Measurements from ENCODE around the gene MTFR2. TPM values are rescaled to one million over a fixed set of nuclear protein-coding genes. Genes with fewer than 3 reads are reported as not detected.

The MTFR2 gene
- total RNA-seq, 2 experiments from 2014 or later = 23.2 to 24.3 TPM

GRCh38 chr6:136208783-136209182 is 41.3 kb downstream of the MTFR2 start:
- CTCF ChIA-PET = no interaction called here

GRCh38 chr6:136201732-136202131 is 48.4 kb downstream of the MTFR2 start:
- POLR2A ChIA-PET = no interaction called here
- CTCF ChIA-PET = interaction anchor here (0.6 to 1.5 kb wide), 2 partner anchors 114 to 402 kb away, joined by 3 to 4 read pairs; no protein-coding TSS in a partner anchor

More at GRCh38 chr6:136208783-136209182, 41.3 kb downstream of the MTFR2 start:
- POLR2A ChIA-PET = no interaction called here

GRCh38 chr6:136192902-136193301 is 57.2 kb downstream of the MTFR2 start:
- CTCF ChIA-PET = no interaction called here
- POLR2A ChIA-PET = no interaction called here

DNA sequence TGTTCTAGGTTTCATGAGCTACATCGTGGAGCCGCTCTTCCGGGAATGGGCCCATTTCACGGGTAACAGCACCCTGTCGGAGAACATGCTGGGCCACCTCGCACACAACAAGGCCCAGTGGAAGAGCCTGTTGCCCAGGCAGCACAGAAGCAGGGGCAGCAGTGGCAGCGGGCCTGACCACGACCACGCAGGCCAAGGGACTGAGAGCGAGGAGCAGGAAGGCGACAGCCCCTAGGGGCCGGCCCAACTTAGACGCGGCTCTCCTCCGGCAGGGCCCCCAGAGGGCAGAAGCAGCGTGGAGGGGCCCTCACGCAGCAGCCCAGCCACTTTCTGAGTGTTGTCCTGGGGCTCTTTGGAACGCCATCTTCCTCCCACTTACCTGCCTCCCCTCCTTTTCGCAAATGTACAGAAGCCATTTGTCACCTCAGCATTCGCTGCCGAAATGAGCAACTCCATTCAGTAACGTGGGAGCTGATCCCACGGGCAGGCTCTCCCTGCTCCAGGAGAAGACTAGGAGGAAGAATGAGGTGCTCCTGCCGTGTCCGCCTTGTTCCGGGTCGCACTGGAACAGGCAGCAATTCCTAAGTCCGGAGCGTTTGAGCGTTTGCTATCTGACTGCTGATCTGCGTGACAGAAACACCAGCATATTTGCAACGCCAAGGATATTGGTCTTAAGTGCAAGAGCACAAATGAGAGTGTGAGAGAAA is 58.4 kb downstream of the MTFR2 start:
- ChIA-PET CTCF (no interaction called here), POLR2A (no interaction called here)

DNA sequence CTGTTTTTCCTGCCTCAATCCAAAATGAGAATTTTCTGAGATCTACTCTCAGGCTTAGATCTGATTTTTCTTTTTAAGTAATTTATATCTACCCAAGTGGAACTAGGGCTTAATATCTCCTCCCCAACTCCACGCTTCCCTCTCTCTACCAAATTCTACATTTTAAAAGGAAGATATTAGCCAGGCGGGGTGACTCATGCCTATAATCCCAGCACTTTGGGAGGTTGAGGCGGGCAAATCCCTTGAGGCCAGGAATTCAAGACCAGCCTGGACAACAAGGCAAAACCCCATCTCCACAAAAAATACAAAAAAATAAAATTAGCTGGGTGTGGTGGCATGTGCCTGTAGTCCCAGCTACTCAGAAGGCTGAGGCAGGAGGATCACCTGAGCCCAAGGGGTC is 61.0 kb downstream of the MTFR2 start:
- ChIA-PET POLR2A (no interaction called here), CTCF (no interaction called here)

DNA sequence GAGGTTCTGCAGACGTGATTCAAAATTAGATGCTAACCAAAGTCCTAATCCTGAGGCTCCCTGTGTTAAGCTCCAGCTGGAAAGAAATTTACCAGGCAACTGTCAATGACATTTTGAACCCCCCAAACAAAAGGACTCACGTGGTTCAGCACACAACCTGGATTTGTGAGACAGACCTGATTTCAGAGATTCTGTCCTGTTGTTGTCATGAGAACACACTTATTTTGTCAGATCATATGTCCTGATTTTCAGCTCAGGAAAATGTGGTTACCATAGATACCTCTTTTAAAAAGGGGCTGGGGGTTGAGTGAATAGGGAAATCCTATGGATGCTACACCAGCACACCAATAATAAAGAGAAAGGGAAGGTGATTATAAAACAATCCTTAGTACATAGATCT is 61.6 kb downstream of the MTFR2 start:
- ChIA-PET POLR2A (no interaction called here), CTCF (interaction anchor here (0.7 kb wide), 1 partner anchor 248 kb away, joined by 3 read pairs; no protein-coding TSS in a partner anchor)

GRCh38 chr6:136186363-136186762 is 63.7 kb downstream of the MTFR2 start:
- CTCF ChIA-PET = interaction anchor here (1.2 kb wide), 1 partner anchor 41 kb away, joined by 4 read pairs; no protein-coding TSS in a partner anchor
- POLR2A ChIA-PET = no interaction called here

GRCh38 chr6:136184738-136185137 is 65.4 kb downstream of the MTFR2 start:
- POLR2A ChIA-PET = no interaction called here
- CTCF ChIA-PET = no interaction called here

DNA sequence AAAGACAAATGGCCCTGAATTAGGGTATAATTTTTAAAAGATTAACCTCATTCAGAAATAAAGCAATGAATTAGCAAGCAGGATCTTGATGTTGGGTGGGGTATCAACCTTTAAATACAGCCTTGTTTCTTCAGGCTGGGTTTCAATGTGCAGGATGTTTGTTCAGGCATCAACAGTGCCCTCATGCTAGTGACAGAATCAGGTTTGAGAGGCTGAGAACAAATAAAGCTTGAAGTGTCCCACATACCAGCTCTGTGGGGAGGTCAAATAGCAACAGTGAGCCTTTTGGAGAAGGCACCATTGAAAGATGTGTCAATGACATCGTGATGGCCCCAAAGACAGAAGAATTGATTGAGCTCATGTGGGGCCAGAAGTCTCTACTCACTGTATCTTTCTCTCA is 68.2 kb downstream of the MTFR2 start:
- POLR2A ChIA-PET = no interaction called here
- CTCF ChIA-PET = no interaction called here

- POLR2A ChIA-PET = no interaction called here
- CTCF ChIA-PET = no interaction called here
Measured at GRCh38 chr6:136181512-136181833, 68.6 kb downstream of the MTFR2 start.

Other genes starting within 250 kb of the MTFR2 start
- gene BCLAF1, start 39.5 kb upstream of the MTFR2 start, total RNA-seq = 100 to 1,000 TPM; 233 to 240 TPM

All from activated CD8-positive, alpha-beta memory T cell treated with anti-CD3 and anti-CD28 coated beads for 36 hours (primary cell).